ENCODE results near the gene ANGPTL1. TPM values are rescaled to one million over a fixed set of nuclear protein-coding genes. Genes with fewer than 3 reads are reported as not detected.

Gene ANGPTL1
- total RNA-seq, 1 donor, result not detected

Other genes with a start within 250 kb of the ANGPTL1 start
- 15.9 TPM for gene RALGPS2, start 145.8 kb downstream of the ANGPTL1 start, total RNA-seq
- gene FAM20B, start 154.8 kb upstream of the ANGPTL1 start, total RNA-seq, result 14.5 TPM
- gene TOR3A, start 211.0 kb upstream of the ANGPTL1 start, total RNA-seq, result 38.2 TPM